WTC11 (cell line): ENCODE results near the gene NKD1.

Experiments used
- CTCF ChIP-seq: fragments of 200-600 bp; IDR thresholded peaks from 2 replicates; pipeline ENCODE4 v1.8.0; 2022; ENCODE audit warnings: antibody characterized with exemption
- ERG ChIP-seq: fragments of 250-450 bp; sonication (Bioruptor Pico); IDR thresholded peaks from 2 replicates; pipeline ENCODE4 v1.8.0; 2021; ENCODE audit warnings: mild to moderate bottlenecking
- FOXJ3 ChIP-seq: sonication (generic); formaldehyde crosslinking; IDR thresholded peaks from 2 replicates; pipeline ENCODE4 v1.9.0; 2021; ENCODE audit warnings: missing genetic modification reagents, mild to moderate bottlenecking, borderline replicate concordance
- FOXK1 ChIP-seq: sonication (generic); formaldehyde crosslinking; IDR thresholded peaks from 2 replicates; pipeline ENCODE4 v1.8.0; 2022; ENCODE audit warnings: mild to moderate bottlenecking, moderate library complexity, missing genetic modification reagents
- GABPB1 ChIP-seq: sonication (generic); formaldehyde crosslinking; IDR thresholded peaks from 2 replicates; pipeline ENCODE4 v1.8.1; 2023; ENCODE audit warnings: mild to moderate bottlenecking, missing genetic modification reagents
- HMGXB4 ChIP-seq: sonication (generic); formaldehyde crosslinking; IDR thresholded peaks from 2 replicates; pipeline ENCODE4 v1.8.1; 2023; ENCODE audit warnings: mild to moderate bottlenecking, moderate library complexity, missing genetic modification reagents
- NFYB ChIP-seq: sonication (generic); formaldehyde crosslinking; conservative IDR thresholded peaks from 2 replicates; pipeline ENCODE4 v1.8.0; 2022; ENCODE audit warnings: low read depth, missing genetic modification reagents
- ZNF317 ChIP-seq: sonication (generic); formaldehyde crosslinking; IDR thresholded peaks from 2 replicates; pipeline ENCODE4 v1.8.1; 2023; ENCODE audit warnings: low read depth, mild to moderate bottlenecking, moderate library complexity, missing genetic modification reagents, borderline replicate concordance

- no peak for TF ChIP-seq CTCF
- TF ChIP-seq ERG (CRISPR knock-in tag) = no peak
- no peak for TF ChIP-seq ZNF317 (CRISPR knock-in tag)
- TF ChIP-seq NFYB = no peak
- TF ChIP-seq HMGXB4 (CRISPR knock-in tag) = no peak
- no peak for TF ChIP-seq GABPB1 (CRISPR knock-in tag)
- TF ChIP-seq FOXK1 = no peak
- no peak for TF ChIP-seq FOXJ3 (CRISPR knock-in tag)
These were observed 7.9 kb downstream of the NKD1 start for GRCh38 chr16:50555952-50556673.
